ENCODE results near the gene YWHAG. TPM values are rescaled to one million over a fixed set of nuclear protein-coding genes. Genes with fewer than 3 reads are reported as not detected.

The YWHAG gene
- total and polyA plus RNA-seq, 9 of the 15 experiments (the other 6 are each of a cell fraction or from before 2014, with no cell fraction given) = 30.4 to 246 (median 94.5) TPM

- H3K9me3 ChIP-seq (replicated peaks; ENCODE audit: control insufficient read depth, insufficient read depth, low read depth, low read length) = no peaks in the 10 kb centered on the region
- peaks cover 20 to 33% of the 10 kb centered on the region in 2 experiments for H3K4me1 ChIP-seq (replicated peaks in 1 of 2; ENCODE audit: control insufficient read depth in 2 of 2, insufficient read depth in 2 of 2, low read length in 2 of 2)
- FAIRE-seq (no peak), ATAC-seq (no peak), DNase-seq (ENCODE audit: extremely low read depth in 1 of 4, low spot score in 3 of 4) (no peak)
- H3K4me2 ChIP-seq (ENCODE audit: insufficient read depth, low read length) = peak overlapping the region; percentile 87
- CTCF ChIA-PET (ENCODE audit: low intra/inter-chr PET ratio) = no interaction called here
- no peaks in the 10 kb centered on the region for H3K9me1 ChIP-seq (ENCODE audit: control insufficient read depth, insufficient read depth, low read length)
- peaks cover 37% of the 10 kb centered on the region for H3K79me2 ChIP-seq (ENCODE audit: control insufficient read depth, insufficient read depth, low read length)
- H2AFZ ChIP-seq (ENCODE audit: low read depth, low read length) = peak overlapping the region; percentile 87
- H3K9ac ChIP-seq (ENCODE audit: insufficient read depth in 1 of 2, low read depth in 2 of 2, low read length in 2 of 2) = peak overlapping the region; percentile 49 to 84; a peak in 3 of 4 replicates
- 72% methylated on average over 17 of the region's 17 CpGs for WGBS (ENCODE audit: insufficient coverage, low coverage, missing lambda C conversion rate)
- TF ChIP-seq CSDE1 (IDR thresholded peaks at IDR 0.05) (0 out of 4 replicates have a peak, but pooled peaks of 1 of the 2 experiments have one; percentile 6), NCOA6 (IDR thresholded peaks at IDR 0.05) (no peak), CEBPB (tag; IDR thresholded peaks at IDR 0.05) (peak; percentile 68), PHF20 (IDR thresholded peaks at IDR 0.05; ENCODE audit: partially characterized antibody) (peak; percentile 2)
- H3K36me3 ChIP-seq (ENCODE audit: control insufficient read depth, insufficient read depth, low read length) = peaks cover 29% of the 10 kb centered on the region
- peak overlapping the region; percentile 90 for H3K27ac ChIP-seq (ENCODE audit: extremely low read depth, low read depth, low read length)
- intact Hi-C loops (cut with micrococcal nuclease) = loop anchor here (1.0 to 2.0 kb wide), 2 partner anchors 33 to 42 kb away; no protein-coding TSS in a partner anchor
- no peaks in the 10 kb centered on the region for H3K27me3 ChIP-seq (ENCODE audit: control insufficient read depth in 2 of 2, insufficient read depth in 2 of 2, low read length in 2 of 2)
- in situ Hi-C loops (cut with MboI) = no loop called here
- BruUV-seq (replicated peaks) = no TSS peak
- peak overlapping the region; percentile 94; the same call in 1 of the 2 replicates for H3K4me3 ChIP-seq
- H4K20me1 ChIP-seq (replicated peaks; ENCODE audit: control insufficient read depth, insufficient read depth, low read length) = peaks cover 26% of the 10 kb centered on the region
- POLR2A ChIA-PET = interaction anchor here (0.7 to 2.7 kb wide), 7 partner anchors 9 to 43 kb away, joined by 3 to 24 read pairs (median 4); no protein-coding TSS in a partner anchor
Measured at GRCh38 chr7:76359978-76360638, 1.3 kb upstream of the YWHAG start.
